CD4-positive, alpha-beta T cell treated with Interferon gamma for 1 hour (primary cell): ENCODE results near the gene CERCAM.
A peak's percentile ranks its signal among the peaks of the same experiment; 100 is the strongest.
"Not testable (repeated sequence)": the region's sequence is repeated elsewhere in the genome, so short reads cannot be mapped to it uniquely, and the experiment has no call there.

Experiments
- DNase-seq: peaks from one replicate; pipeline ENCODE4 v3.0.0-alpha.2; 2020

CERCAM gene

DNA sequence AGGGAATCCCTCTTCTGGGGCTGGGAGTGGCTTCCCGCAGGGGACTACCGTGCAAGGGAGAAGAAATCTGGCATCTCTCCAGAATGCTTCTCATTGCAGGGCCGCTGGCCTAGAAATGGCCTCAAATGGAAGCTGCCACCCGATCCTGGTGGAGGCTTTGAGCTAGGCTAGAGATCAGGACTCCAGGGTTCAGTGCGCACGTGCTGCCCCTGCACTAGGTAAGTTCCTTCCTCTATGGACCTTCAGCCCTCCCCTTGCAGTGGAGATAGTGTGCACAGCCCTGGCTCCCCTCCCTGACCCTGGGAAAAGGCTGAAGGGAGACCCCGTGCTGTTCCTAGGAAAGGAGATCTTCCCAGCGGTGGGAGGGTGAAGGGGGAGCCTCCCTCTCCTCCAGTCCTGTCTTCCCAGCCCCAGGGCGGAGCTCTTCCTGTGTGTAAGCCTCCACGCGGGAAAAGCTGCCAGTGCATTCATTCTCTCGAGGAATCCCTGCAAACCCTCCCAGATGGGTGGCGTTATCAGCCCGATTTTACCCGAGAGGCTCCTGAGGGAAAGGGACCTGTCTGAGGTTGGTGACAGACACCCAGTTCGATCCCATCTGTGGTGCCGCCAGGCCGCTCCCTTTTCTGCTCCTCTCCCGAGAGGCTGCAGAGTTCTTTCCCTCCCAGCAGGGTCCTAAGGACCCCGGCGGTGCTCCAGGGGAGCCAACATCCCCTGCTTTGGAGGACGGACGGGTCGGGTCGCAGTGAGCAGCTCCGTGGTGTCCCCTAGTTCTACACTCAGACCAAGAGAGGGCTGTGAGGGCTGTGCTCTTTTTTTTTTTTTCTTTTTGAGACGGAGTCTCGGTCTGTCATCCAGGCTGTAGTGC, 1.4 kb upstream of the CERCAM start:
- no peak for DNase-seq

DNA sequence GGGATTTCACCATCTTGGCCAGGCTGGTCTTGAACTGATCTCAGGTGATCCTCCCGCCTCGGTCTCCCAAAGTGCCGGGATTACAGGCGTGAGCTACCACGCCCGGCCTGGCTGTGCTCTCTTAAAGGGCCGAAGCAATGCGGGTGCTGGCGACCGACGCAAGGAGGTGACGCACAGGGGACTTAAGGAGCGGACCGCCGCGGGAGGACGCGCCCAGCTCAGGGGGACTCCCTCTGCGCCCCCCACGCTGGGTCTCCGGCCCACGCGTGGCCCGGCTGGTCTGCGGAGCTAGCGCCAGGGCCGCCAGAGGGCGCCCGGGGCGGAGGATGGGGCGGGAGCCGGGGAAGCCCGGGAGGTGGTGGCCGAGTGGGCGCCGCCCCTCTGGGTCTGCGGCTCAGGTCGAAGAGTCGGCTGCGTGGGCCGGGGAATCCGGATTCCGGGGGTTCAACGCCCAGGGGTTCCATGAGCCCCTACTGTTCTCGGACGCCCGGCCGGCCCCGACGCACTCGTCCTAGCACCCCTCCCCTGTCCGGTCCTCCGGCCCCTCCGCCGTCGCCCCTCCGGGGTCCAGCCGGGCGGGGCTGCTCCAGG, 502 bp upstream of the CERCAM start:
- peak; percentile 66 for DNase-seq

DNA sequence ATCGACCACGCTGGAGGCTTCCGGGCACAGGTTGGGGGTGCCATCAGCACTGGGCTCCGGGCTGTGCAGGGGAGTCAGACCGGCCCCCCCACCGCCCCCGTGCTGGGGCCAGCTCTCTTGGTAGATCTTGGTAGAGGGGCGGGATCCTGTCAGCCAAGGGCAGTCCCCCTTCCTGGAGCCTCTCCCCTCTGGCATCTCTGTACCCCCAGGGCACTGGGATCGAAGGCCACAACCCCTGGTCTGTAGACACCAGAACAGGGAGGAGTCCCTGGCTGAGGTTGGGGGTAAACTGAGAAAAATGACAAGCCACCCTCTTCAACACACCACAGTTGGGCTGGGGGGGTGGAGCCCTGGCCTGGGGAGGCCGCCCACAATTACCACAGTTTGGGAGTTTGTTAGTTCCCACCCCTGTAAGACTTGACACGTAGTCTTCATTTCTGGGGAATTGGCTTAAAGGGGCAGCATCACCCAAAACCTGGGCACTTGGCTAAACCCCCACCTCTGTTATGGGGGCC, 882 bp downstream of the CERCAM start:
- DNase-seq, result no peak

DNA sequence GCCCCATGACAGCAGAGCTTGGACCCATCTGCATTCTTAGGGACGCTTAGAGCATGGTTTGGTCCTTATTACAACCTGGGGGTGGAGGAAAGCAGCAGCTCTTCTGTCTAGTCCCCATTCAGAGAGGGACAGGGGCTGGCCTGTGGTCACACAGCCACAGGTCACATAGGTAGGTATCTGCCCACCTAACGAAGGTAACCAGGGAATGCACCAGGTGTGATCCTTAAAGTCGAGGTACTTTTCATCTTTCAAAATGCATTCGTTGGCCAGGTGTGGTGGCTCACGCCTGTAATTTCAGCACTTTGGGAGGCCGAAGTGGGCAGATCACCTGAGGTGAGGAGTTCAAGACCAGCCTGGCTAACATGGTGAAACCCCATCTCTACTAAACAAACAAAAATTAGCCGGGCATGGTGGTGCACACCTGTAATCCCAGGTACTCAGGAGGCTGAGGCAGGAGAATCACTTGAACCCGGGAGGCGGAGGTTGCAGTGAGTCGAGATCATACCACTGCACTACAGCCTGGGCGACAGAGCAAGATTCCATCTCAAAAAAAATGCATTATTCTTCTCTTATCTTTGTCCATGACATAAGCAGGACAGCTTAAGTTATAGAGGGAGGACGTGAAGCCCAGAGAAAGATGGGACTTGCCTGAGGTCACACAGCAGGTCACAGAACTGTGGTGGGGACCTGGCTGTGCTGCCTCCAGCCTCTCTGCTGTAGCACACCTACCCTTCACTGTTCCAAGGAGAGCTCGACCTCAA, 1.5 kb downstream of the CERCAM start:
- DNase-seq, result not testable (repeated sequence)

DNA sequence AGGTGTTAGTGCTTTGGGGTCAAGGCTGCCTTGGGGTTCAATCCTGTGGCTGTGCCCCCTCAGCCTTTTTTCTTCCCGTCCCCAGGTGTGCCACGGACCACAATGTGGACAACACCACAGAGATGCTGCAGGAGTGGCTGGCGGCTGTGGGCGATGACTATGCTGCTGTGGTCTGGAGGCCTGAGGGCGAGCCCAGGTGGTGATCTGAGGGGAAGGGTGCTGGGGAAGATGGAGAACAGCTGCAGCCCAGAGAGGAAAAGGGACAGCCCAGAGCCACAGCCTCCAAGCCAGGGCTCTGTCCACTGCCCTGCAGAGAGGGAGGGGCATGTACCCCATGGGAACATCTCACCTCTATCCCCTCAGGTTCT, 2.1 kb downstream of the CERCAM start:
- DNase-seq, result no peak

DNA sequence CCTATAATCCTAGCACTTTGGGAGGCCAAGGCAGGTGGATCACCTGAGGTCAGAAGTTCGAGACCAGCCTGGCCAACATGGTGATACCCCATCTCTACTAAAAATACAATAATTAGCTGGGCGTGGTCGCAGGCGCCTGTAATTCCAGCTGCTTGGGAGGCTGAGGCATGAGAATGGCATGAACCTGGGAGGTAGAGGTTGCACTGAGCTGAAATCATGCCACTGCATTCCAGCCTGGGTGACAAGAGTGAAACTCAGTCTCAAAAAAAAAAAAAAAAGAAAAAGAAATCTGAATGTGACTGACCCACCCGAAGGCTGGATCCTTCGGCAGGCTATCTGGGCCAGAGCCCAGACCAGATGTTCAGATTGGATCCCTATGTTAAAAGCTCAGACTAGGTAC, 2.7 kb downstream of the CERCAM start:
- not testable (repeated sequence) for DNase-seq

DNA sequence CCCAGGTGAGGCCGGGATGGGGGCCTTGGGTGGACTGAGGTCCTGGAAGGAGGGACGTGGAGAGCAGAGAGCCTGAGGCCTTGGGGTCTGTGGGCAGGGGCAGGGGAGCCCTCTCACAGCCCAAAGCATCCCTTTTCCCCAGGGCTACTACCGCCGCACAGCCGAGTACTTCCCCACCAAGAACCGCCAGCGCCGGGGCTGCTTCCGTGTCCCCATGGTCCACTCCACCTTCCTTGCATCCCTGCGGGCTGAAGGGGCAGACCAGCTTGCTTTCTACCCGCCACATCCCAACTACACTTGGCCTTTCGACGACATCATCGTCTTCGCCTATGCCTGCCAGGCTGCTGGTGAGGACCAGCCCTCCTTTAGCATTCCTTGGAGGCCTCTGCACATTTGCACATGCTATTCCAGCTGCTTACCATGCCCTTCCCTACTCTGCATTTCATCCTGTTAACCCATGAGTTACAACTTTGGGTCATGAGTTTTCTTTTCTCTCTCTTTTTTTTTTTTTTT, 3.7 kb downstream of the CERCAM start:
- no peak for DNase-seq

DNA sequence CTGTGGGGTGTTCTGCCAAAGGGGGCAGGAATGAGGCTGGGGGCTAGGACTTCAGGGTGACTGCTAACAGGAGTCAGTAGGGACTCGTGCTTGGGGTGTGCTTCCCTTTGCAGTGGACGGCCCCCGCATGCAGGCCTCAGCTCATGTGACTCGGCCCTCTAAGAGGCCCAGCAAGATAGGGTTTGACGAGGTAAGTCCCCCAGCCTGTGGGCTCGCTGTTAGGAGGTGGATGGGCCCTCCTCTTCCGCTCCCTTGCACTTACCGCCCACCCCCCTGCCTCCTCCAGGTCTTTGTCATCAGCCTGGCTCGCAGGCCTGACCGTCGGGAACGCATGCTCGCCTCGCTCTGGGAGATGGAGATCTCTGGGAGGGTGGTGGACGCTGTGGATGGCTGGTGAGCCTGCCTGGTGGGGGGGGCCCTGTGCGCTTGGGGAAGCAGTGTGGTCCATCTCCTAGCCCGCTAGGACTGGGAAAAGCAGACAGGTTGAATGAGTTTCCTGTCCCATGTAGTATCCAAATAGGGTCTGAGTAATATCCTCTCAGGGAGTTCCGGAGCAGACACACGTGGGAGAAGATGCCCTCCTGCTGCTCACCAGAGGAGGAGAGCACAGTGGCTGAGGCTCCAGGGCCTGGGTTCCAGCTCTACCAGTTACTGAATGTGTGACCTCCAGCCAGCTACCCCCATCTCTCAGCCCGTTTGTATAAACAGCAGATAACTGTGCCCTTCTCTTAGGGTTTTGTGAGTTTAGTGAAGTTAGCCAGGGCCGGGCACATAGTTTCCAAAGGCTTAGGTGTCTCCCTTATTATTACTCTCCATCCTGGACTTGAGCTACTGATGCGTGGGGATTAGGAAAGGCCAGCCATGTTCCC, 8.2 kb downstream of the CERCAM start:
- no peak for DNase-seq

DNA sequence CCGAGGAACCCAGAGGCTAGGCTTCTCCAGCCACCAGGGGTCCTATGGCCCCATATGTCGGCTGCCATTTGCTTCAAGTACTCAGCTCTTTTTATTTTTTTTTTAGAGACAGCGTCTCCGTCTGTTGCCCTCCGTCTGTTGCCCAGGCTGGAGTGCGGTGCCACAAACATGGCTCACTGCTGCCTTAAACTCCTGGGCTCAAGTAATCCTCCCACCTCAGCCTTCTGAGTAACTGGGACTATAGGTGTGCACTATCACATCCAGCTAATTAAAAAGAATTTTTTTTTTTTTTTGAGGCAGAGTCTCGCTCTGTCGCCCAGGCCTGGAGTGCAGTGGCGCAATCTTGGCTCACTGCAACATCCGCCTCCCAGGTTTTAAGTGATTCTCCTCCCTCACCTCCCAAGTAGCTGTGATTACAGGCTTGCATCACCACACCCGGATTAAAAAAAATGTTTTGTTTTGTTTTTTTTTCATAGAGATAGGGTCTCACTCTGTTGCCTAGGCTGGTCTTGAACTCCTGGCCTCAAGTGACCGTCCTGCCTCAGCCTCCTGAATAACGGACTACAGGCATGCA, 8.9 kb downstream of the CERCAM start:
- DNase-seq, result no peak

DNA sequence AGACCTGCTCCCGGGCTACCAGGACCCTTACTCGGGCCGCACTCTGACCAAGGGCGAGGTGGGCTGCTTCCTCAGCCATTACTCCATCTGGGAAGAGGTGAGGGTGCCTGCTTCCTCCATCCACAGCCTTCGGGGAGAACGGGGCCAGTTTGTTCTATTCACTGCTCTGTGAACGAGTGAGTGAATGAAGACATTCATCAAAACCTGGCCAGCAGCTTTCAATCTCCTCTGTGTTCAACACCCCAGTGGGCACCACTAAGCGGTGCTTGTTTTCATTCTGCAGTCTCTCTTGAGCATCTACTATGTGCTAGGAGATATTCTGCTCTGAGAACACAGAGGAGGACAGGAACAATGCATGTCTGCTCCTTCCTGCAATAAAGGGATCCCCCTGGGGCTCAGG, 10.6 kb downstream of the CERCAM start:
- no peak for DNase-seq

DNA sequence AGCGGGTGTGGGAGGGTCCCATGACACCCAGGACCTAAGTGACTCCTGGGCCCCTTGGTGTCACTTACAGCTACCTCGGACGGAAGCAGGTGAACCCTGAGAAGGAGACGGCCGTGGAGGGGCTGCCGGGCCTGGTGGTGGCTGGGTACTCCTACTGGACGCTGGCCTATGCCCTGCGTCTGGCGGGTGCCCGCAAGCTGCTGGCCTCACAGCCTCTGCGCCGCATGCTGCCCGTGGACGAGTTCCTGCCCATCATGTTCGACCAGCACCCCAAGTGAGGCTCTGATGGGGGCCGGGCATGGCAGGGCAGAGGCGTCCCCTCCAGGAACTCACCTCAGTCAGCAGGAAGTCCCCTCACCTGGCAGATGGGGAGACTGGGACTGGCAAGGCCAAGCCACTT, 13.7 kb downstream of the CERCAM start:
- DNase-seq, result no peak

DNA sequence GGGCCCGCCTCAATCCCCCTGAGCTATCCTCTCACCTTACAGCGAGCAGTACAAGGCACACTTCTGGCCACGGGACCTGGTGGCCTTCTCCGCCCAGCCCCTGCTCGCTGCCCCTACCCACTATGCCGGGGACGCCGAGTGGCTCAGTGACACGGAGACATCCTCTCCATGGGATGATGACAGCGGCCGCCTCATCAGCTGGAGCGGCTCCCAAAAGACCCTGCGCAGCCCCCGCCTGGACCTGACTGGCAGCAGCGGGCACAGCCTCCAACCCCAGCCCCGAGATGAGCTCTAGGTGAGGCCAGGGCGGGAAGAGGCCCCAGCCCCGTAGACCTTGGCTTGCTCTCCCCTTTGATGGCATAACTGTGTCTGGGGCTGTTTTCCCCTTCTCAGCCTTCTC, 15.0 kb downstream of the CERCAM start:
- DNase-seq, result no peak

DNA sequence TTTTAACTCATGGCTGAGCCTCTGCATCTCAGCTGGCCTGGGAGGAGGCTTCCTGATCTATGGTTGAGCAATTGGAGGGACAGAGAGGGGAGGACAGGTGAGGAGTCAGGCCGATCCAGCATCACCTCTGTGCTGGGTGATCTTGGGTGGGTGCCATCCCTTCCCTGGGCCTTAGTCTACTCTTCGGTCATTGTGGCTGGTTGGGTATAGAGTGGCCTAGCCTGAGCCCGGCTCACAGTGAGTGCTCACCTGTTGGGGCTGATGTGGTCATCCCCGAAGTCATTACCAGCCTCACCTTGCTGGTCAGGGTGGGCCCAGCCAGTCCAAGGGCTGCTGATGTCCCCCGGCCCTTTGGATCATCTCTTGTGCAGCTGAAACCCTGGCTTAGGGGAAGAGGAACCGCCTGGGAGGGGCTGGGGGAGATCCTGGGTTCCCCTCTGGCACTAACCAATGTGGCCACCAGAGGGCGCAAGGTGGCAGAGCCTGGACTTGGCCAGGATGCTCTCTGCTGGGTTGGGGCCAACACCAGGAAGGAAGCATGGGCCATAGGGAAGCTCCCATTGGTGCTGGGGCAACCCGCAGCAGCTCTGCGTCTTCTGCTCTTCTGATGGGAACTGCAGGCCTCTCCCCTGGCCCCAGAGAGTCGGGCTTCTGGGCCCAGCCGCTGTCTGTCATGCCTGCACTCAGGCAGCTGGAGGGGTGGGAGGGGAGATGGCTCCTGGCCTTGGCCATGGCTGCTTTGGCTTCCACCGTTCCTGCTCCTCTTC, 17.9 kb downstream of the CERCAM start:
- peak; percentile 67 for DNase-seq

DNA sequence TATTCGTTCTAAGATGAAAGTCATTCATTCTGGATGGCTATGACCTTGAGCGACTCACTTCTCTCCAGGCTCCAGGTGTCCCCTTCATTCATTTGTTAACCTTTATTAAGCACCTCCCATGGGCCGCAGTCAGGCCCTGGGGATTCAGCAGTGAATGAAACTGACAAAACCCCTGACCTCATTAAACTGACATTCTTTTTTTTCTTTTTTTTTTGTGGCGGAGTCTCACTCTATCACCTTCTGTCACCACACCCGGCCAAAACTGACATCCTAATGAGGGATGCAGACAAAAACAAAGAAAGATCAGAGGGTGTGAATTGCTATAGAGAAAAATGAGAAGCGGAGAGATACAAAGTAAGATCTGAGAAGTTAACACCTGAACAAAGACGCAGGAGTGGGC, 18.6 kb downstream of the CERCAM start:
- no peak for DNase-seq

DNA sequence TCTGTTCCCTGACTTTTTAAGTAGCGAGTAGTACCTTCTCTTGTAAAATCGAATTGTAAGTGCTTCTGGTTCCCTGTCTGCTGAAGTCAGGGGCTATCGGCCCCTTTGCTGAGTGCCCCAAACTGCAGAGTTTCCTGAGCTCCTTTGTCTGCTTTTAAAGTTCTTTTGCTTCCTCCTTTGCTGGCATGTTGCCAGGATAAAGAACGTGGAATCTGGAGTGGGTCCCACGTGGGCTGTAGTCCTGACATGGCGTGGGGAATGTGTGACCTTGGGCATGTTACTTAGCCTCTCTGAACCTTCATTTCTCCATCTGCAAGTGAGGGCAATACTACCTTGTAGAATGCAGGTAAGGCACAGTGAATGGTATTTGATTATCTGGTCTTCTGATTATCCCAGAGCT, 21.5 kb downstream of the CERCAM start:
- no peak for DNase-seq

DNA sequence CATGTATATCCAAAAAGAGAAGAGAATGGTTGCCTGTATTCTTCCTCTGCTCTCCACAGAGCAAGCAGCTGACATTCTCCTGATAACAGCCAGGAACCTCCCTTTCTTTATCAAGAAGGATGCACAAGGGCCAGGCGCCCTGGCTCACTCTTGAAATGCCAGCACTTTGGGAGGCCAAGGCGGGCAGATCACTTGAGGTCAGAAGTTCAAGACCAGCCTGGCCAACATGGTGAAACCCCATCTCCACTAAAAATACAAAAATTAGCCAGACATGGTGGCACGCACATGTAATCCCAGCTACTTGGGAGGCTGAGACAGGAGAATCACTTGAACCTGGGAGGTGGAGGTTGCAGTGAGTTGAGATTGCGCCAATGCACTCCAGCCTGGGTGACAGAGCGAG, 25.8 kb downstream of the CERCAM start:
- not testable (repeated sequence) for DNase-seq

DNA sequence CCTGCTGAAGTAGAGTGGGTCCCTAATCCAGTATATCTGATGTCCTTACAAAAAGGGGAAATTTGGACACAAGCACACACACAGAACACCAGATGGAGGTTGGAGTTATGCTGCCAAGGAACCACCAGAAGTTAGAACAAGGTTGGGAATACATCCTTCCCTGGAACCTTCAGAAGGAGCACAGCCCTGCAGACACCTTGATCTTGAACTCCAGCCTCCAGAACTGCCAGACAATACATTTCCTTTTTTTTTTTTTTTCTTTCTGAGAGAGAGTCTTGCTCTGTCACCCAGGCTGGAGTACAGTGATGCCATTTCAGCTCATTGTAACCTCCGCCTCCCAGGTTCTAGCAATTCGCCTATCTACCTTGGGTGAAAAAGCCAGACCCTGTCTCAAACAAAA, 28.1 kb downstream of the CERCAM start:
- no peak for DNase-seq

DNA sequence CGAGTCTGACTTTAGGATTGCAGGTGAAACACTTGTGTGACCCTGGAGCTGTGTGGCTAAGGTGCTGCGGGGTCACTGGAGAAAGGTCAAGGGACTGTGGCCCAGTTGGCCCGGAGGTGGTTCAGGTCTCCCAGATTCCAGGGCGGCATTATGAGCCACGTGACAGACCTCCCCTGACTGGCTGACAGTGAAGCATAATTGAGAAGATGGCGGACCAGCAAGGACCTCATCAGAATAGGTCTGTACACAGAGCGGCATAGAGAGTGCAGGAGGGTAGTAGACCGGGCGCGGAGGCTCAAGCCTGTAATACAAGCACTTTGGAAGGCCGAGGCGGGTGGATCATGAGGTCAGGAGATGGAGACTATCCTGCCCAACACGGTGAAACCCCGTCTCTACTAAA, 34.3 kb downstream of the CERCAM start:
- no peak for DNase-seq

DNA sequence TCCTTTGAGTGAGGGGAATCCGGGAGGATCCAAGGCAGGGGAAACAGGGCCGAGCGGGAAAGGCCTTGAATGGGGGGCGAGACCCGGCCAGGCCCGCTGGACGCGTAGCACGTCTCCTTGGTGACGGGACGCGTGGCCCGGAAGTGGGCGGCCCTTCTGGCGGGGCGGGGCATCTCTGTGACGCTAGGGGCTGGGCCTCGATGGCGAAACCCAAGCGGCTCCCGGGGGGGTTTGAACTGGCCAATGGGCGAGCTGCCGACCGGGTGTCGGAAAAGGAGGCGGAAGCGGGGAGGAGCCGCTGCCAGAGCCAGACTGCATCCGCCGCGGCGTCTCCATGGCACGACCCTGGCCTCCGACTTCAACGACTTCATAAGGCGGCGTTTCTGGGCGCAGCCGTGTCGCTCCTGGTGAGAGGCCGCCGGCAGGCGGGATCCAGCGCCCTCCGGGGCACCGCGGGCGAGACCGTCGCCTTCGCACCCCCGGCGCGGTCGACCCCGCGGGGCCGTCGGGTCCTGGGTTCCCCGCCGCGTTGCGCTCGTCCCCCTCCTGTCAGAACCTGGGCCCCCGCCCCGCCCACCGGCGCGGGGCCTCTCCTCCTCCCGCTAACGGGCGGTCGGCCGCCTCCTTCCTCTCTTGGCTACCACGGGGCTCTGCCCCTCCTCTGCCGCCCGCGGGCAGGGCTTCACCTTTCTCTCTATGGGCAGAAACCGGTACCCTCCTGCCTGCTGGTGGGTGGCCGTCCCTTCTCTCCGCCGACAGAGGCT, 35.4 kb downstream of the CERCAM start, which contains the start of gene ODF2:
ODF2 (plus strand) TSS at position 158 of the 764 bp plus-strand sequence; CDS start at position 244, 86 bp downstream.
- peak; percentile 97 for DNase-seq

DNA sequence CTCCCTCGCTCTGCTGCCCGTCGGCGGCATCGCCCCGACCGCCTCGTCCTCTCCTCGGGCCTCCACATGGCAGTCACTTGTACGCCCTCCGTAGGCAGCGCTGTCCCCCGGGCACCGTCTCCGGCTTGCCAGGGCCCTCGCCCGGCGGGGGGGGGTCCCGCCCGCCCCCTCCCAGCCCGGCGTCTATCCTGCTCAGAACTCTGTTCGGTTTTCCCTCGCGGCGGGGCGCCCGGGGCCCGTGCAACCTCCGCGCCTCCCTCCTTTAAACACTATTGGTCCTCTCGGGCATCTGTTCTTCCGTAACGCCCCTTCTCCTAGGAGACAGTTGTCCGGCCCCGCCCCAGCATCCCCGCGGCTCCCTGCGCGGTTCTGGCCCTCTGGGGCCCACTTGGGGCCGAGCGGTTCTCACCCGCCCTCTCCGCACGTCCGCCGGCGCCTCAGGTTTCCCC, 36.0 kb downstream of the CERCAM start:
- peak; percentile 59 for DNase-seq
